Ishikawa (cell line): ENCODE measurements around the gene STK17B.

Source experiments
- EGR1 ChIP-seq: IDR thresholded peaks from 2 replicates; pipeline ENCODE4 v1.6.1; 2012
- FOXM1 ChIP-seq: IDR thresholded peaks from 2 replicates; pipeline ENCODE4 v1.6.1; 2012; ENCODE audit warnings: low read depth, borderline replicate concordance
- NFIC ChIP-seq: IDR thresholded peaks from 2 replicates; pipeline ENCODE4 v1.6.1; 2012
- TAF1 ChIP-seq: IDR thresholded peaks from 2 replicates; pipeline ENCODE4 v1.6.1; 2012; ENCODE audit warnings: low read depth, mild to moderate bottlenecking
- YY1 ChIP-seq: IDR thresholded peaks from 2 replicates; pipeline ENCODE4 v1.6.1; 2012; ENCODE audit warnings: low read depth

DNA sequence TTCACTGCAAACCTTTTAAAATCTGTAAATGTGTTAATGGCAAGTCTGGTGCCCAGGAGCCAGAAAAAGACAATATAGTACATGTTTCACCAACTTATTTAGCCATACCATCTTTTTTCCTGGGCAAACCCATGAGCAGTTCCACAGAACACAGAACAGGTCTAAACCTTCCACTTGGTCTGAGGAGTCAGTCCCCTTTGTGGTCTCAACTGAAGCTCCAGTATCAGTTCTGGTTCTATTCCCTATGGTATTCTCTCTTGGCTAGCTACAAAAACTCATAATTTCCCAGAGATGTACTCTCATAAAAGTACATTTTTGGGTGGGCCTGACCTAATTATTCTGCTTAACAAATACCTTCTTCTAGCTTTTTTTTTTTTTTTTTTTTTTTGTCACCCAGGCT is 31.2 kb downstream of the STK17B start:
- no peak for TF ChIP-seq YY1
- no peak for TF ChIP-seq TAF1
- TF ChIP-seq FOXM1, result no peak
- no peak for TF ChIP-seq EGR1
- no peak for TF ChIP-seq NFIC
